ENCODE measurements around the gene STK32B. TPM values are rescaled to one million over a fixed set of nuclear protein-coding genes. Genes with fewer than 3 reads are reported as not detected.

Gene STK32B
- total and polyA plus RNA-seq, 2 experiments from 2014 or later: 0.71 to 2.3 TPM

DNA sequence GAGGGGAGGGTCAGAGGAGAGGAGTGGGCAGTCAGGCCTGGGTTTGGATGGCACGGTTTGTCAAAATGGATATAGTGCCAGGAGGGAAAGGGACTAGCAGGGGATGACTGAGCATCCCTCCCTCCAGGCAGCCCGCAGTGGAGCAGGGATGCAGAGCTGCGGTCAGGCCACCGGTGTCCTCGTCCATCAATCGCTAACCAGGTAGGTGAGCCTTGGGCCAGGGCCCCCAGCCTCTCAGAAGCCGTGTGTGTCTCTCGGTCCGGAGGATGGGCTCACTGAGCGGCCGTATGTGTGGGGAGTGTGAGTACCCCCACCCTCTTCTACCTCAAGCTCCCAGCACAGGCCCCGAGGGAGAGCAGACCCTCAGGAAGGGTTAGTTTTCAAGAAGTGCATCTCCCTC is 31.5 kb upstream of the STK32B start:
- Histone ChIP-seq H3K27ac (ENCODE audit: low read depth) (no peak overlapping the region), H3K4me1 (ENCODE audit: insufficient read depth) (peaks cover 11% of the 10 kb centered on the region; the same call in 1 of the 2 replicates), H3K4me2 (peak overlapping the region; percentile 77), H3K9me2 (ENCODE audit: insufficient read depth) (no peaks in the 10 kb centered on the region), H3F3A (replicated peaks; ENCODE audit: low read depth) (no peaks in the 10 kb centered on the region), H4K20me1 (replicated peaks; ENCODE audit: insufficient read depth) (no peaks in the 10 kb centered on the region), H3K79me2 (replicated peaks; ENCODE audit: insufficient read depth) (no peaks in the 10 kb centered on the region), H3K36me3 (ENCODE audit: insufficient read depth) (no peaks in the 10 kb centered on the region), H3K27me3 (ENCODE audit: insufficient read depth) (no peaks in the 10 kb centered on the region), H3K4me3 (peak overlapping the region; percentile 56), H2AFZ (peak overlapping the region; percentile 96; the same call in 1 of the 2 replicates)
- TF ChIP-seq NANOG (IDR thresholded peaks at IDR 0.05; ENCODE audit: borderline replicate concordance) (no peak), STAT1 (IDR thresholded peaks at IDR 0.05; ENCODE audit: unreplicated experiment) (no peak), ZNF462 (CRISPR knock-in tag; IDR thresholded peaks at IDR 0.05) (no peak), POLR2AphosphoS5 (IDR thresholded peaks at IDR 0.05; ENCODE audit: low read depth) (no peak), CREB1 (CRISPR knock-in tag; IDR thresholded peaks at IDR 0.05; ENCODE audit: low read depth) (no peak), ZNF114 (CRISPR knock-in tag; IDR thresholded peaks at IDR 0.05) (no peak), REST (IDR thresholded peaks at IDR 0.05; ENCODE audit: unreplicated experiment) (no peak), JUNB (IDR thresholded peaks at IDR 0.05; ENCODE audit: unreplicated experiment) (no peak), EZH2 (IDR thresholded peaks at IDR 0.05; ENCODE audit: low read depth, unreplicated experiment) (no peak), EZH2phosphoT487 (IDR thresholded peaks at IDR 0.05; ENCODE audit: unreplicated experiment) (no peak), ETS1 (IDR thresholded peaks at IDR 0.05) (no peak), ZNF331 (CRISPR knock-in tag; IDR thresholded peaks at IDR 0.05; ENCODE audit: low read depth) (no peak)
- TF ChIP-seq, protein P1, sequence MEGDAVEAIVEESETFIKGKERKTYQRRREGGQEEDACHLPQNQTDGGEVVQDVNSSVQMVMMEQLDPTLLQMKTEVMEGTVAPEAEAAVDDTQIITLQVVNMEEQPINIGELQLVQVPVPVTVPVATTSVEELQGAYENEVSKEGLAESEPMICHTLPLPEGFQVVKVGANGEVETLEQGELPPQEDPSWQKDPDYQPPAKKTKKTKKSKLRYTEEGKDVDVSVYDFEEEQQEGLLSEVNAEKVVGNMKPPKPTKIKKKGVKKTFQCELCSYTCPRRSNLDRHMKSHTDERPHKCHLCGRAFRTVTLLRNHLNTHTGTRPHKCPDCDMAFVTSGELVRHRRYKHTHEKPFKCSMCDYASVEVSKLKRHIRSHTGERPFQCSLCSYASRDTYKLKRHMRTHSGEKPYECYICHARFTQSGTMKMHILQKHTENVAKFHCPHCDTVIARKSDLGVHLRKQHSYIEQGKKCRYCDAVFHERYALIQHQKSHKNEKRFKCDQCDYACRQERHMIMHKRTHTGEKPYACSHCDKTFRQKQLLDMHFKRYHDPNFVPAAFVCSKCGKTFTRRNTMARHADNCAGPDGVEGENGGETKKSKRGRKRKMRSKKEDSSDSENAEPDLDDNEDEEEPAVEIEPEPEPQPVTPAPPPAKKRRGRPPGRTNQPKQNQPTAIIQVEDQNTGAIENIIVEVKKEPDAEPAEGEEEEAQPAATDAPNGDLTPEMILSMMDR (conservative IDR thresholded peaks at IDR 0.05; ENCODE audit: low read depth in 2 of 2): no peak
- Mint-ChIP-seq H3K27ac (no peak overlapping the region), H3K36me3 (ENCODE audit: low read depth) (no peaks in the 10 kb centered on the region; the same call in 2 of the 3 replicates), H3K27me3 (ENCODE audit: insufficient read depth, low read depth, poor library complexity) (peaks cover 8% of the 10 kb centered on the region), H3K4me1 (peaks cover 8% of the 10 kb centered on the region), H3K4me3 (peak overlapping the region; percentile 66; the same call in 2 of the 3 replicates), H3K9me3 (no peaks in the 10 kb centered on the region; the same call in 2 of the 3 replicates)
- DNase-seq (ENCODE audit: low spot score) (peak; percentile 39), ATAC-seq (peak; percentile 56)
